ENCODE data around the gene EVPL.

Gene EVPL

DNA sequence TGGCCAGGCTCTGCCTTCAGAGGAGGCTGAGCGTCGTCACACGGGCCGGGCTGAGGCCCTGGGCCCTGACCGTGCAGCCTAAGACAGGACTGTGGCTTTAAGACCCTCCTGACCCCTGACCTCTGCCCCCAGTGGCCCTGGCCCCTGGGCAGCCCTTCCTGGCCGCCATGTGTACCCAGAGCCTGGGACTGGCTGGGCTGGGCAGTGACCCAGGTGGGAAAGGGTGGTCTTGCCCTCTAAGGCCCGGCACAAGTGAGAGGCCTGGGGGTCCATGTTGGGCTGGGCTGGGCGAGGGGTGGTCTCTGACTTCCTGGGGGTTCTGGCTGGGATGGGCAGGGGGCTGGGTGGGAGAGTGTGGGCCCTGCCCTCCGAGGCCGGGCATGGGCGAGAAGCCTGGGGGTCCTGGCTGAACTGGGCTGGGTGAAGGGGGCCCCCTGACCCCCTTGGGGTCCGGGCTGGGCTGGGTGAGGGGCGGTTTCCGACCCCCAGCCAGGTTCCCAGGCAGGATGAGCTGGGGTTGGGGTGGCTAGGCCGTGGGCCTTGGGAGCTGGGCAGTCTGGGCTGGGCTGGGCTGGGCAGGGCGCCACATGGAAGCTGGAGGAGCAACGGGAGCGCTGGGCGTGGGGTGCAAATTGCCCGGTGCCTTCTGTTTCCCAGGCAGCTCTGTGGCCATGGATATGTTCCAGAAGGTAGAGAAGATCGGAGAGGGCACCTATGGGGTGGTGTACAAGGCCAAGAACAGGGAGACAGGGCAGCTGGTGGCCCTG lies 26.2 kb downstream of the EVPL start, which contains the start of gene CDK3:
Gene CDK3 (plus strand): TSS at position 101 of the 767 bp plus-strand sequence. CDS start 571 bp downstream, at position 672.
- ChIA-PET POLR2A (no interaction called here), CTCF (interaction anchor here (0.7 to 17.8 kb wide), 17 partner anchors 11 to 301 kb away, joined by 3 to 266 read pairs (median 5); partner anchors contain the start of genes MRPL38 and TRIM65)
- TF ChIP-seq, protein P1, sequence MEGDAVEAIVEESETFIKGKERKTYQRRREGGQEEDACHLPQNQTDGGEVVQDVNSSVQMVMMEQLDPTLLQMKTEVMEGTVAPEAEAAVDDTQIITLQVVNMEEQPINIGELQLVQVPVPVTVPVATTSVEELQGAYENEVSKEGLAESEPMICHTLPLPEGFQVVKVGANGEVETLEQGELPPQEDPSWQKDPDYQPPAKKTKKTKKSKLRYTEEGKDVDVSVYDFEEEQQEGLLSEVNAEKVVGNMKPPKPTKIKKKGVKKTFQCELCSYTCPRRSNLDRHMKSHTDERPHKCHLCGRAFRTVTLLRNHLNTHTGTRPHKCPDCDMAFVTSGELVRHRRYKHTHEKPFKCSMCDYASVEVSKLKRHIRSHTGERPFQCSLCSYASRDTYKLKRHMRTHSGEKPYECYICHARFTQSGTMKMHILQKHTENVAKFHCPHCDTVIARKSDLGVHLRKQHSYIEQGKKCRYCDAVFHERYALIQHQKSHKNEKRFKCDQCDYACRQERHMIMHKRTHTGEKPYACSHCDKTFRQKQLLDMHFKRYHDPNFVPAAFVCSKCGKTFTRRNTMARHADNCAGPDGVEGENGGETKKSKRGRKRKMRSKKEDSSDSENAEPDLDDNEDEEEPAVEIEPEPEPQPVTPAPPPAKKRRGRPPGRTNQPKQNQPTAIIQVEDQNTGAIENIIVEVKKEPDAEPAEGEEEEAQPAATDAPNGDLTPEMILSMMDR (IDR thresholded peaks at IDR 0.05; ENCODE audit: control extremely low read depth, extremely low read depth, low read depth, missing control alignments), result no peak
- no peak for DNase-seq (ENCODE audit: extremely low spot score)

DNA sequence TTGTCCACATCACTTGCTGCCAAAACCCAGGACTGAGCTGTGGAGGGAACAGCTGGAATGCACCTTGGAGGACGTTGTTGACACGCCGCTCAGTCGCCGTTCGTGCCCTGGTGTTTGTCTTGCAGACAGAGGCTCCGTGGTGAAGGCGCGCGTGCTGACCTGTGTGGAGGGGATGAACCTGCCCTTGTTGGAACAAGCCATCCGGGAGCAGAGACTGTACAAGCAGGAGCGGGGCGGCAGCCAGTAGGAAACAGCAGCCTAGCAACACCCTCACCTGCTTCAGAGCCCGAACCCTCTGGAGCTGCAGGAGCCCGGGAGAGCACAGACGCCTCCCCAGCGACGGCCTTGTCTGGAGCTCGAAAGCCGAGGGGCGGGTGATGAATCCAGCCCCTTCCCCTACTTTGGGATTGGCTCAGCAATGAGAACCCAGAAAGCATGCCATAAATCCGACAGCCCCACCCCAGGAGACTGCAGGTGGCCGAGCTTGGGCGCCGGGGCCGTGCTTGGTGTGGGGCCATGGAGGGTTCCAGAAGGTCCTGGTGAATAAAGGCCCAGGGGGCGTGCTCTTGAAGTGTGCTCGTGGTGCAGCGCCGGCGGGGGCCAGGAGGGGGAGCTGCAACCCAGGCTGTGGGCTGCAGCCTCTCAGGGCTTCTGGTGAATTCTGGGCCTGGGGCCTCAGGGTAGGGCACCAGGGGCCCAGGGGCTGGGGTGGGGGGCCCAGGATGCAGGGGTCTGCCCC lies 26.9 kb downstream of the EVPL start:
- peak; percentile 81 for DNase-seq (ENCODE audit: extremely low spot score)
- CTCF ChIA-PET, result interaction anchor here (0.7 to 17.8 kb wide), 22 partner anchors 10 to 304 kb away, joined by 3 to 266 read pairs (median 4); partner anchors contain the start of genes ACOX1, EXOC7, MRPL38 and TEN1
- POLR2A ChIA-PET, result no interaction called here
- TF ChIP-seq, protein P1 (IDR thresholded peaks at IDR 0.05; ENCODE audit: control extremely low read depth, extremely low read depth, low read depth, missing control alignments), result peak; percentile 84

DNA sequence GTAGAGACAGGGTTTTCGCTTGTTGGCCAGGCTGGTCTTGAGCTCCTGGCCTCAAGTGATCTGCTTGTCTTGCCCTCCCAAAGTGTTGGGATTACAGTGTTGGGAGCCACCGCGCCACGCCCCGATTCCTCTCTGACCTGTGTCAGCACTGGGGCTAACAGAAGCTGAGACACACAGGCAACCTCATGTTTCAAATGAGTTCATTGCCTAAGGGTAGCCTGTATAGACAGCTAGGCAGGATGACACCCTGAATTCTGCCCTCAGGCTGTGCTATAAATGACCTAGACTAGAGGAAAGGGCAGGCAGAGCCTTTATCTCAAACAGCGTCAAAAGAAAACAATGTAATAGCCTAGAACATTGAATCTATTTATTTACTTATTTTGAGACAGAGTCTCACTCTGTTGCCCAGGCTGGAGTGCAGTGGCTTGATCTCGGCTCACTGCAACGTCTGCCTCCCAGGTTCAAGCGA lies 28.7 kb downstream of the EVPL start:
- TF ChIP-seq, protein P1 (IDR thresholded peaks at IDR 0.05; ENCODE audit: control extremely low read depth, extremely low read depth, low read depth, missing control alignments), result no peak
- no peak for DNase-seq (ENCODE audit: extremely low spot score)
- CTCF ChIA-PET, result interaction anchor here (1.2 to 17.8 kb wide), 5 partner anchors 15 to 185 kb away, joined by 3 to 266 read pairs (median 4); partner anchors contain the start of genes EXOC7 and MRPL38
- POLR2A ChIA-PET, result no interaction called here

DNA sequence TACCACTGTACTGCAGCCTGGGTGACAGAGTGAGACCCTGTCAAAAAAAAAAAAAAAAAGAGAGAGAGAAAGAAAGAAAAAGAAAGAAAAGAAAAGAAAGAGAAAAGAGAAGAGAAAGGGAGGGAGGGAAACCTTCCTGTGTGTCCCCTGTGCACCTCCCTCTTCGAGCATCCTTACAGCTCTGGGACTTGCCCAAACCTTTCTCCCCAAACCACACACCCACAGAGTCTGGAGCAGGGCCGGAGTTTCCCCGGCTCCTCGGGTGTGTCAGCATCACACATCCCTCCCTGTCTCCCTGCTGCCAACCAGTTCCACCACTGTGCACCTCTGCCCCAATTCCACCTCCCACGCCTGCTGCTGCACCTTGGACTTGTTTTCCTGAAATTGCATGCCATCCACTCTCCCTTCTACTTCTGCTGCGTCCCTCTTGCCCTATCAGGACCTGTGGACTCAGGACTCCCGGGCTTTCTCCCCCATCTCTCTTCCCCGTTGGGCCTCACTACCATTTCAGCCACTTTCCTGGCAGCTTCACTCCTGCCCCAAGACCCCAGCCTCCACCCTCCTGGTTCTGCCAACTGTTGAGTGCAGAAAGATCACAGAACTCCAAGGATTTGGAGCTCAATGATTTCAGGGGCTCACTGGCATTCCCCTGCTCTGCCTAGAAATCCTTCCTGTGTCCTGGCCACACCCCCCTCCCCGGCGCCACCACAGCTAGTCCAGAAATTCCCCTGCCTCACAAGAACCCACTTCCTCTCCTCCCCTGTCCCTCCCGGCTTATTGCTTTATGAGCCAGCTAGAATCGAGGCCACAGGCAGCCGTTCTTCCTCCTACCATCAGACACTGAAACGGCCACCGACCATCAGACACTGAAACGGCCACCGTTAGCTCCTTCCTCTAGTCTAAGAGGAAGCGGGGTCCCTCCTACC lies 30.2 kb downstream of the EVPL start:
- peak; percentile 63 for DNase-seq (ENCODE audit: extremely low spot score)
- POLR2A ChIA-PET, result interaction anchor here (1.2 kb wide), 1 partner anchor 13 kb away, joined by 3 read pairs; no protein-coding TSS in a partner anchor
- CTCF ChIA-PET, result interaction anchor here (0.8 to 17.8 kb wide), 5 partner anchors 9 to 187 kb away, joined by 3 to 266 read pairs (median 10); partner anchors contain the start of gene MRPL38
- TF ChIP-seq, protein P1 (IDR thresholded peaks at IDR 0.05; ENCODE audit: control extremely low read depth, extremely low read depth, low read depth, missing control alignments), result no peak

DNA sequence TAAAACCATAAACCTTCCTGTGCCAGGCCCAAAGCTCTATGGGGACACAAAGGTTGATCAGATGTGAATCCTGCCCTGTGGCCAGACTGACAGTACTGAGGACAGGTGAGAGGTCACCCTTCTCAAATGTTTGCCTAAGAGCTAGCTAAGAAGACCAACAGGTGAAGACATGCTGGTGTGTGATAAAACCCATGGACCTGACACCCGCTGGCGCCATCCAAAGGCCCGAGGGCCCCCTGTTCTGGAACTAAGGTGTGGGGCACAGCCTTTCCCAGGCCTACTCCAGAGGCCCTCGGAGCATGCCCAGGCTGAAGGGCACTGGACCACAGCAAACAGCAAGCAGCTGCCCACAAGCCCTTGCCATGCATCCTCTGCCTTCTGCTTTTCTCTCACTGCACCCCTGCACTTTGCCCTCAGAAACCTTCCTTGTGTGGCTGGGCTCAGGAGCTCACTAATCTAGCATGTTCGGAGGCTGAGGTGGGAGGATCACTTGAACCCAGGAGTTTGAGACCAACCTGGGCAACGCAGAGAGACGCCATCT lies 31.7 kb downstream of the EVPL start:
- TF ChIP-seq, protein P1 (IDR thresholded peaks at IDR 0.05; ENCODE audit: control extremely low read depth, extremely low read depth, low read depth, missing control alignments), result no peak
- DNase-seq (ENCODE audit: extremely low spot score), result no peak
- POLR2A ChIA-PET, result no interaction called here
- CTCF ChIA-PET, result interaction anchor here (1.8 to 17.8 kb wide), 4 partner anchors 11 to 90 kb away, joined by 5 to 266 read pairs (median 10); partner anchors contain the start of gene MRPL38
